ENCODE data around the gene MYO5A. TPM values are rescaled to one million over a fixed set of nuclear protein-coding genes. Genes with fewer than 3 reads are reported as not detected.

The MYO5A gene
- total RNA-seq, 1 experiment from 2014 or later = 29.2 TPM

DNA sequence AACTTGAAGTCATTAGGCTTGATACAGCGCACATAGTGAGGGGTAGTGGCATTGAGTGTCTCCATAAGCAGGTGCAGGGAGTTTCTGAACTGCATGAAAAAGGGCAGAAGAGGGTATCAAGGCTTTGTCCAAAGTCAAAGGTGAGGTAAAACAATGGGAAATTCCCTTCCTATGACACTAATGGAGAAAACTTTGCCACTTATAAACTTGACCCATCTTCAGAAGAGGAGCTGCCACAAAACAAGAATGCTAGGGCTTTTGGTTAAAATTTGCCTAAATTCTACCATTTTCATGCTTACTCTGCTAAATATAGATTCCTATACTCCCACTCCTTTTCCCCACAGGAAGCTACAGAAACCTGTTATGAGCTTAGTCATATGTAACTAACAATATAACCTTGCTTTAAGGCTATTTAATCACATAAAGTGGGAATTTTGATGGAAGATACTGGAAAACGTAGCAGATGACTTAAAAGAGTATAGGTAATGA, 145.5 kb downstream of the MYO5A start (continued):
- TF ChIP-seq, protein P1, sequence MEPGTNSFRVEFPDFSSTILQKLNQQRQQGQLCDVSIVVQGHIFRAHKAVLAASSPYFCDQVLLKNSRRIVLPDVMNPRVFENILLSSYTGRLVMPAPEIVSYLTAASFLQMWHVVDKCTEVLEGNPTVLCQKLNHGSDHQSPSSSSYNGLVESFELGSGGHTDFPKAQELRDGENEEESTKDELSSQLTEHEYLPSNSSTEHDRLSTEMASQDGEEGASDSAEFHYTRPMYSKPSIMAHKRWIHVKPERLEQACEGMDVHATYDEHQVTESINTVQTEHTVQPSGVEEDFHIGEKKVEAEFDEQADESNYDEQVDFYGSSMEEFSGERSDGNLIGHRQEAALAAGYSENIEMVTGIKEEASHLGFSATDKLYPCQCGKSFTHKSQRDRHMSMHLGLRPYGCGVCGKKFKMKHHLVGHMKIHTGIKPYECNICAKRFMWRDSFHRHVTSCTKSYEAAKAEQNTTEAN (CRISPR knock-in tag; IDR thresholded peaks at IDR 0.05) = no peak
- TF ChIP-seq MYBL2 (CRISPR knock-in tag; IDR thresholded peaks at IDR 0.05) (no peak), ZNF671 (CRISPR knock-in tag; IDR thresholded peaks at IDR 0.05) (no peak), ELF4 (CRISPR knock-in tag; IDR thresholded peaks at IDR 0.05; ENCODE audit: low read depth) (no peak), FOXJ3 (CRISPR knock-in tag; IDR thresholded peaks at IDR 0.05; ENCODE audit: borderline replicate concordance) (no peak)
- TF ChIP-seq, protein P2, sequence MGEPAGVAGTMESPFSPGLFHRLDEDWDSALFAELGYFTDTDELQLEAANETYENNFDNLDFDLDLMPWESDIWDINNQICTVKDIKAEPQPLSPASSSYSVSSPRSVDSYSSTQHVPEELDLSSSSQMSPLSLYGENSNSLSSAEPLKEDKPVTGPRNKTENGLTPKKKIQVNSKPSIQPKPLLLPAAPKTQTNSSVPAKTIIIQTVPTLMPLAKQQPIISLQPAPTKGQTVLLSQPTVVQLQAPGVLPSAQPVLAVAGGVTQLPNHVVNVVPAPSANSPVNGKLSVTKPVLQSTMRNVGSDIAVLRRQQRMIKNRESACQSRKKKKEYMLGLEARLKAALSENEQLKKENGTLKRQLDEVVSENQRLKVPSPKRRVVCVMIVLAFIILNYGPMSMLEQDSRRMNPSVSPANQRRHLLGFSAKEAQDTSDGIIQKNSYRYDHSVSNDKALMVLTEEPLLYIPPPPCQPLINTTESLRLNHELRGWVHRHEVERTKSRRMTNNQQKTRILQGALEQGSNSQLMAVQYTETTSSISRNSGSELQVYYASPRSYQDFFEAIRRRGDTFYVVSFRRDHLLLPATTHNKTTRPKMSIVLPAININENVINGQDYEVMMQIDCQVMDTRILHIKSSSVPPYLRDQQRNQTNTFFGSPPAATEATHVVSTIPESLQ (CRISPR knock-in tag; IDR thresholded peaks at IDR 0.05) = no peak
- TF ChIP-seq, protein P3, sequence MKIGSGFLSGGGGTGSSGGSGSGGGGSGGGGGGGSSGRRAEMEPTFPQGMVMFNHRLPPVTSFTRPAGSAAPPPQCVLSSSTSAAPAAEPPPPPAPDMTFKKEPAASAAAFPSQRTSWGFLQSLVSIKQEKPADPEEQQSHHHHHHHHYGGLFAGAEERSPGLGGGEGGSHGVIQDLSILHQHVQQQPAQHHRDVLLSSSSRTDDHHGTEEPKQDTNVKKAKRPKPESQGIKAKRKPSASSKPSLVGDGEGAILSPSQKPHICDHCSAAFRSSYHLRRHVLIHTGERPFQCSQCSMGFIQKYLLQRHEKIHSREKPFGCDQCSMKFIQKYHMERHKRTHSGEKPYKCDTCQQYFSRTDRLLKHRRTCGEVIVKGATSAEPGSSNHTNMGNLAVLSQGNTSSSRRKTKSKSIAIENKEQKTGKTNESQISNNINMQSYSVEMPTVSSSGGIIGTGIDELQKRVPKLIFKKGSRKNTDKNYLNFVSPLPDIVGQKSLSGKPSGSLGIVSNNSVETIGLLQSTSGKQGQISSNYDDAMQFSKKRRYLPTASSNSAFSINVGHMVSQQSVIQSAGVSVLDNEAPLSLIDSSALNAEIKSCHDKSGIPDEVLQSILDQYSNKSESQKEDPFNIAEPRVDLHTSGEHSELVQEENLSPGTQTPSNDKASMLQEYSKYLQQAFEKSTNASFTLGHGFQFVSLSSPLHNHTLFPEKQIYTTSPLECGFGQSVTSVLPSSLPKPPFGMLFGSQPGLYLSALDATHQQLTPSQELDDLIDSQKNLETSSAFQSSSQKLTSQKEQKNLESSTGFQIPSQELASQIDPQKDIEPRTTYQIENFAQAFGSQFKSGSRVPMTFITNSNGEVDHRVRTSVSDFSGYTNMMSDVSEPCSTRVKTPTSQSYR (CRISPR knock-in tag; IDR thresholded peaks at IDR 0.05) = no peak
- TF ChIP-seq, protein P4, sequence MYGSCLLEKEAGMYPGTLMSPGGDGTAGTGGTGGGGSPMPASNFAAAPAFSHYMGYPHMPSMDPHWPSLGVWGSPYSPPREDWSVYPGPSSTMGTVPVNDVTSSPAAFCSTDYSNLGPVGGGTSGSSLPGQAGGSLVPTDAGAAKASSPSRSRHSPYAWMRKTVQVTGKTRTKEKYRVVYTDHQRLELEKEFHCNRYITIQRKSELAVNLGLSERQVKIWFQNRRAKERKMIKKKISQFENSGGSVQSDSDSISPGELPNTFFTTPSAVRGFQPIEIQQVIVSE (CRISPR knock-in tag; IDR thresholded peaks at IDR 0.05; ENCODE audit: borderline replicate concordance) = no peak

DNA sequence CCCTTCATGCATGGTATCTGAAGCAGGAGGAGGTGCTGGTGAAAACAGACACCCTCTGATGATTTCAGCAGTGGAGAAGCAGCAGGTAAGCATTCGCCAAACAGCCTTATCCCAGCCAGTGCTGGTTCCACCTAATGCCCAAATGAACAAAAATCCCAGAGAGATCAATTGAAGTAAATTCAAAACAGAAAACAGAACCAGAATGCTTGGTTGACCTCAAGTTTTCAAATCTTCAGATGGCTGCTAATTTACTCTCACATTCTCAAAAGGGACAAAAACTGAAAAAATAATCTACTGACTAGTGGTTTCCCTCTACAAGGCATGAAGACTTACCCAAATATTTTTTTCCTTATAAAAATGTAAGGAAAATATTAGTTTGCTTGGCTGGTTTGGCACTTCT, 146.0 kb downstream of the MYO5A start:
- Mint-ChIP-seq H3K27me3 (ENCODE audit: low read depth) (no peaks in the 10 kb centered on the region), H3K36me3 (peaks cover 8% of the 10 kb centered on the region)
- POLR2A ChIA-PET = no interaction called here
- no peak for TF ChIP-seq GABPB1 (CRISPR knock-in tag; IDR thresholded peaks at IDR 0.05)
- no peak for TF ChIP-seq ZNF219 (CRISPR knock-in tag; IDR thresholded peaks at IDR 0.05; ENCODE audit: borderline replicate concordance)
- TF ChIP-seq, protein P5, sequence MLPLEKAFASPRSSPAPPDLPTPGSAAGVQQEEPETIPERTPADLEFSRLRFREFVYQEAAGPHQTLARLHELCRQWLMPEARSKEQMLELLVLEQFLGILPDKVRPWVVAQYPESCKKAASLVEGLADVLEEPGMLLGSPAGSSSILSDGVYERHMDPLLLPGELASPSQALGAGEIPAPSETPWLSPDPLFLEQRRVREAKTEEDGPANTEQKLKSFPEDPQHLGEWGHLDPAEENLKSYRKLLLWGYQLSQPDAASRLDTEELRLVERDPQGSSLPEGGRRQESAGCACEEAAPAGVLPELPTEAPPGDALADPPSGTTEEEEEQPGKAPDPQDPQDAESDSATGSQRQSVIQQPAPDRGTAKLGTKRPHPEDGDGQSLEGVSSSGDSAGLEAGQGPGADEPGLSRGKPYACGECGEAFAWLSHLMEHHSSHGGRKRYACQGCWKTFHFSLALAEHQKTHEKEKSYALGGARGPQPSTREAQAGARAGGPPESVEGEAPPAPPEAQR (CRISPR knock-in tag; IDR thresholded peaks at IDR 0.05) = no peak
- TF ChIP-seq, protein P6, sequence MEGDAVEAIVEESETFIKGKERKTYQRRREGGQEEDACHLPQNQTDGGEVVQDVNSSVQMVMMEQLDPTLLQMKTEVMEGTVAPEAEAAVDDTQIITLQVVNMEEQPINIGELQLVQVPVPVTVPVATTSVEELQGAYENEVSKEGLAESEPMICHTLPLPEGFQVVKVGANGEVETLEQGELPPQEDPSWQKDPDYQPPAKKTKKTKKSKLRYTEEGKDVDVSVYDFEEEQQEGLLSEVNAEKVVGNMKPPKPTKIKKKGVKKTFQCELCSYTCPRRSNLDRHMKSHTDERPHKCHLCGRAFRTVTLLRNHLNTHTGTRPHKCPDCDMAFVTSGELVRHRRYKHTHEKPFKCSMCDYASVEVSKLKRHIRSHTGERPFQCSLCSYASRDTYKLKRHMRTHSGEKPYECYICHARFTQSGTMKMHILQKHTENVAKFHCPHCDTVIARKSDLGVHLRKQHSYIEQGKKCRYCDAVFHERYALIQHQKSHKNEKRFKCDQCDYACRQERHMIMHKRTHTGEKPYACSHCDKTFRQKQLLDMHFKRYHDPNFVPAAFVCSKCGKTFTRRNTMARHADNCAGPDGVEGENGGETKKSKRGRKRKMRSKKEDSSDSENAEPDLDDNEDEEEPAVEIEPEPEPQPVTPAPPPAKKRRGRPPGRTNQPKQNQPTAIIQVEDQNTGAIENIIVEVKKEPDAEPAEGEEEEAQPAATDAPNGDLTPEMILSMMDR (IDR thresholded peaks at IDR 0.05) = no peak
- TF ChIP-seq ZNF396 (CRISPR knock-in tag; IDR thresholded peaks at IDR 0.05; ENCODE audit: borderline replicate concordance) = no peak
- TF ChIP-seq ZBTB21 (CRISPR knock-in tag; IDR thresholded peaks at IDR 0.05; ENCODE audit: borderline replicate concordance) = no peak
- TF ChIP-seq, protein P7, sequence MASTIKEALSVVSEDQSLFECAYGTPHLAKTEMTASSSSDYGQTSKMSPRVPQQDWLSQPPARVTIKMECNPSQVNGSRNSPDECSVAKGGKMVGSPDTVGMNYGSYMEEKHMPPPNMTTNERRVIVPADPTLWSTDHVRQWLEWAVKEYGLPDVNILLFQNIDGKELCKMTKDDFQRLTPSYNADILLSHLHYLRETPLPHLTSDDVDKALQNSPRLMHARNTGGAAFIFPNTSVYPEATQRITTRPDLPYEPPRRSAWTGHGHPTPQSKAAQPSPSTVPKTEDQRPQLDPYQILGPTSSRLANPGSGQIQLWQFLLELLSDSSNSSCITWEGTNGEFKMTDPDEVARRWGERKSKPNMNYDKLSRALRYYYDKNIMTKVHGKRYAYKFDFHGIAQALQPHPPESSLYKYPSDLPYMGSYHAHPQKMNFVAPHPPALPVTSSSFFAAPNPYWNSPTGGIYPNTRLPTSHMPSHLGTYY (CRISPR knock-in tag; IDR thresholded peaks at IDR 0.05) = no peak
- TF ChIP-seq, protein P3 (CRISPR knock-in tag; IDR thresholded peaks at IDR 0.05) = no peak
- TF ChIP-seq CBFB (CRISPR knock-in tag; IDR thresholded peaks at IDR 0.05; ENCODE audit: low read depth) = no peak
- TF ChIP-seq, protein P8, sequence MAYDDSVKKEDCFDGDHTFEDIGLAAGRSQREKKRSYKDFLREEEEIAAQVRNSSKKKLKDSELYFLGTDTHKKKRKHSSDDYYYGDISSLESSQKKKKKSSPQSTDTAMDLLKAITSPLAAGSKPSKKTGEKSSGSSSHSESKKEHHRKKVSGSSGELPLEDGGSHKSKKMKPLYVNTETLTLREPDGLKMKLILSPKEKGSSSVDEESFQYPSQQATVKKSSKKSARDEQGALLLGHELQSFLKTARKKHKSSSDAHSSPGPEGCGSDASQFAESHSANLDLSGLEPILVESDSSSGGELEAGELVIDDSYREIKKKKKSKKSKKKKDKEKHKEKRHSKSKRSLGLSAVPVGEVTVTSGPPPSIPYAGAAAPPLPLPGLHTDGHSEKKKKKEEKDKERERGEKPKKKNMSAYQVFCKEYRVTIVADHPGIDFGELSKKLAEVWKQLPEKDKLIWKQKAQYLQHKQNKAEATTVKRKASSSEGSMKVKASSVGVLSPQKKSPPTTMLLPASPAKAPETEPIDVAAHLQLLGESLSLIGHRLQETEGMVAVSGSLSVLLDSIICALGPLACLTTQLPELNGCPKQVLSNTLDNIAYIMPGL (CRISPR knock-in tag; IDR thresholded peaks at IDR 0.05) = no peak
- TF ChIP-seq MYBL2 (CRISPR knock-in tag; IDR thresholded peaks at IDR 0.05) = no peak
- no peak for TF ChIP-seq SMAD4 (CRISPR knock-in tag; IDR thresholded peaks at IDR 0.05)

More for the DNA sequence above, 146.0 kb downstream of the MYO5A start:
- Mint-ChIP-seq H3K27ac (no peak overlapping the region), H3K4me1 (no peaks in the 10 kb centered on the region), H3K9me3 (no peaks in the 10 kb centered on the region), H3K4me3 (no peak overlapping the region)
- CTCF ChIA-PET = no interaction called here
- ATAC-seq (no peak), DNase-seq (ENCODE audit: low spot score) (no peak)
